Prostate gland (tissue), 2 donors: ENCODE data around the gene NEDD8. TPM values are rescaled to one million over a fixed set of nuclear protein-coding genes. Genes with fewer than 3 reads are reported as not detected.

ENCODE experiments used
- DNase-seq: peaks from one replicate; pipeline ENCODE4 v3.0.0-alpha.2; 2019; ENCODE audit warnings: low spot score
- H3K27ac ChIP-seq, 2 donors: fragments of 200-600 bp; sonication (generic); 2 replicates each; pipeline ENCODE4 v1.5.1; 2017 to 2019
- H3K27me3 ChIP-seq: fragments of 200-600 bp; sonication (generic); replicated peaks from 2 replicates; pipeline ENCODE4 v1.5.1; 2019; ENCODE audit not compliant: insufficient read depth
- H3K36me3 ChIP-seq, 2 donors: fragments of 200-600 bp; sonication (generic); 1 replicate in 1 of 2; 2 replicates in 1 of 2; pipeline versions ENCODE4 v1.5.1 to v1.8.1; 2017 to 2019
- H3K4me1 ChIP-seq: fragments of 200-600 bp; sonication (generic); replicated peaks from 2 replicates; pipeline ENCODE4 v1.5.1; 2019
- H3K4me3 ChIP-seq, 2 donors: fragments of 200-600 bp; sonication (generic); 2 replicates each; pipeline ENCODE4 v1.5.1; 2017 to 2019
- H3K9me3 ChIP-seq: fragments of 200-600 bp; sonication (generic); 2 replicates; pipeline ENCODE4 v1.5.1; 2017
- POLR2A ChIP-seq: fragments of 450-650 bp; IDR thresholded peaks from one replicate; pipeline ENCODE4 v1.6.1; 2016; ENCODE audit warnings: antibody characterized with exemption, mild to moderate bottlenecking
- POLR2AphosphoS5 ChIP-seq: sonication (generic); formaldehyde crosslinking; IDR thresholded peaks from one replicate; pipeline ENCODE4 v1.6.1; 2017; ENCODE audit warnings: antibody characterized with exemption
- WGBS: methylation state at CpG from one replicate; pipeline ENCODE4 v1.1.5; 2018; 5-methylcytosine and 5-hydroxymethylcytosine counted together
- intact Hi-C: fragments of 100-400 bp; cut with DNase I; formaldehyde crosslinking; loops from one replicate; pipeline ENCODE4 v1.14.2; 2022
- total RNA-seq, 2 donors: library from RNA; depleted of rRNA; stranded (reverse); fragments of >200 nt; gene quantifications; one replicate each; pipeline ENCODE4 v1.1.0, GENCODE V29; 2016
- TF ChIP-seq, protein P1 (sequence below), 4 experiments: fragments of 200-600 bp in 2 of 4; fragments of 450-650 bp in 2 of 4; sonication (generic) in 2 of 4; IDR thresholded peaks; 1 replicate in 3 of 4; 2 replicates in 1 of 4; pipeline ENCODE4 v1.5.1; 2016 to 2019; ENCODE audit warnings: antibody characterized with exemption in 4 of 4, mild to moderate bottlenecking in 2 of 4, moderate library complexity in 2 of 4

Gene NEDD8
- total RNA-seq, 2 donors from 2014 or later: 114 to 185 TPM

DNA sequence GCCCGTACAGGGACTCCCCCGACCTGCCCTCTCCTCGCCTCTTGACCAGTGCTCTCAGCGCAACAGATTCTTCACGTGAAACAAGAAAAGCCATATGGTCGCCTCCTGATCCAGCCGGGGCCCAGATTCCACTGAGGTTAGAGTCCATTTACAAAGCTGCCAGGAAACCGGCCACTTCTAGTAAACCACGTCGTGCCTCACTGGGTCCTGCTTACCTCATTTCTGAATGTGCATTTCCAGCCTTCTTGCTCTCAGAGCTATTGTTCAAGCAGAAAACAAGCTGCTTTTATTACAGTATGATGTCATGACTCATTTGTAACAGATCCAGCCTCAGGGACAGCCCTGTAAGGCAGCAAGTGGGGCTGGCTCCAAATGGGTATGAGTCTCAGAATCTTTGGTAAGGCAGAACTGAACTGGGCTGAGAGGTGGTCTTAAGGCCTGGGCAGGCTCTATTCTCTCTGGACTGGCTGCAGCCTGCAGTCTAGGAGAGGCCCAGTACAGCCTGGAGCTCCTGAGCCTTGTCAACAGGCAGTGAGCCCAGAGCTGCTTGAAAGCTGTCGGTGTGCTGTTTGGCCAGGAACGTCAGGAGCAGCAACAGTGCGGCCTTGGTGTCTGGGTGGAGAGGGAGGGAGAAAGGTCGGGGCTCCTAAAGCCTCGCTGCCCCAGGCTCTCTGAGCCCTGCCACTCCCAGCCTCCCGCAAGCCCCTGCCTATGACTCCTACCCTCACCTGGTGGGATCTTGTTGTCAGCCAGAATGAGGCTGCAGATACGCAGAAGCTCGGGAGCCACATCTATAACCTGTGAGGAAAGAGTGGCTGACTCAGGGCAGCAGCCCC, 52.0 kb downstream of the NEDD8 start:
- Histone ChIP-seq H3K36me3 (peaks cover 0 to 13% of the 10 kb centered on the region in 2 donors), H3K4me1 (peaks cover 3% of the 10 kb centered on the region), H3K27ac (peak overlapping the region; percentile 34 to 77), H3K4me3 (no peak overlapping the region), H3K27me3 (no peaks in the 10 kb centered on the region), H3K9me3 (no peaks in the 10 kb centered on the region)
- WGBS: 63% methylated on average over 18 of the region's 18 CpGs
- intact Hi-C loops: no loop called here
- TF ChIP-seq, protein P1, sequence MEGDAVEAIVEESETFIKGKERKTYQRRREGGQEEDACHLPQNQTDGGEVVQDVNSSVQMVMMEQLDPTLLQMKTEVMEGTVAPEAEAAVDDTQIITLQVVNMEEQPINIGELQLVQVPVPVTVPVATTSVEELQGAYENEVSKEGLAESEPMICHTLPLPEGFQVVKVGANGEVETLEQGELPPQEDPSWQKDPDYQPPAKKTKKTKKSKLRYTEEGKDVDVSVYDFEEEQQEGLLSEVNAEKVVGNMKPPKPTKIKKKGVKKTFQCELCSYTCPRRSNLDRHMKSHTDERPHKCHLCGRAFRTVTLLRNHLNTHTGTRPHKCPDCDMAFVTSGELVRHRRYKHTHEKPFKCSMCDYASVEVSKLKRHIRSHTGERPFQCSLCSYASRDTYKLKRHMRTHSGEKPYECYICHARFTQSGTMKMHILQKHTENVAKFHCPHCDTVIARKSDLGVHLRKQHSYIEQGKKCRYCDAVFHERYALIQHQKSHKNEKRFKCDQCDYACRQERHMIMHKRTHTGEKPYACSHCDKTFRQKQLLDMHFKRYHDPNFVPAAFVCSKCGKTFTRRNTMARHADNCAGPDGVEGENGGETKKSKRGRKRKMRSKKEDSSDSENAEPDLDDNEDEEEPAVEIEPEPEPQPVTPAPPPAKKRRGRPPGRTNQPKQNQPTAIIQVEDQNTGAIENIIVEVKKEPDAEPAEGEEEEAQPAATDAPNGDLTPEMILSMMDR (IDR thresholded peaks at IDR 0.05): no peak
- peak; percentile 68 for TF ChIP-seq POLR2AphosphoS5
- no peak for DNase-seq

DNA sequence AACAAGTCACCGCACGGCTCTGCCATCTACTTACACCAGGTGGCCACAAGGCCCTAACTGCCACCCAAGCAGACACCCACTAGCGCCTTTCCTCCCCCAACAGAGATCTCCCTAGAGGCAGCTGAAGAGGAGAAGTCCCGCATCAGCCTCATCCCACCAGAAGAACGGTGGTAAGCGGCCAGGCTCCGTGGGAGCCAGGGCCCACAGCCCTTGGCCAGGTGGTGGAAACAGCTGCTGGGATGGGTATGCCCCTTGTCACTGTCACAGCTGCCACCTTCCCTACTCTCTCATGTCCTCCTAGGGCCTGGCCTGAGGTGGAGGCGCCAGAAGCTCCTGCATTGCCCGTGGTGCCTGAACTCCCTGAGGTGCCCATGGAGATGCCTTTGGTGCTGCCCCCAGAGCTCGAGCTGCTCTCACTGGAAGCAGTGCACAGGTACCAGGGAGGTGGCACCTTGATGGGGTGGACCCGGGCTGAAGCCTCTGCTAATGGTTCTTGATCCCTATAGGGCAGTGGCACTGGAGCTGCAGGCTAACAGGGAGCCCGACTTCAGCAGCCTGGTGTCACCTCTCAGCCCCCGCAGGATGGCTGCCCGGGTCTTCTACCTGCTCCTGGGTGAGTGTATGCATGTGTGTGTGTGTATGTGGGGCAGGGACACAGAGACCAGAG, 52.7 kb downstream of the NEDD8 start:
- intact Hi-C loops: no loop called here
- Histone ChIP-seq H3K4me1 (peaks cover 3% of the 10 kb centered on the region), H3K4me3 (no peak overlapping the region), H3K36me3 (peaks cover 0 to 8% of the 10 kb centered on the region in 2 donors), H3K9me3 (no peaks in the 10 kb centered on the region), H3K27ac (peak overlapping the region; percentile 34 to 77), H3K27me3 (no peaks in the 10 kb centered on the region)
- 83% methylated on average over 12 of the region's 14 CpGs for WGBS
- DNase-seq: no peak
- TF ChIP-seq, protein P1 (IDR thresholded peaks at IDR 0.05): no peak
- no peak for TF ChIP-seq POLR2AphosphoS5
- TF ChIP-seq POLR2A: no peak

DNA sequence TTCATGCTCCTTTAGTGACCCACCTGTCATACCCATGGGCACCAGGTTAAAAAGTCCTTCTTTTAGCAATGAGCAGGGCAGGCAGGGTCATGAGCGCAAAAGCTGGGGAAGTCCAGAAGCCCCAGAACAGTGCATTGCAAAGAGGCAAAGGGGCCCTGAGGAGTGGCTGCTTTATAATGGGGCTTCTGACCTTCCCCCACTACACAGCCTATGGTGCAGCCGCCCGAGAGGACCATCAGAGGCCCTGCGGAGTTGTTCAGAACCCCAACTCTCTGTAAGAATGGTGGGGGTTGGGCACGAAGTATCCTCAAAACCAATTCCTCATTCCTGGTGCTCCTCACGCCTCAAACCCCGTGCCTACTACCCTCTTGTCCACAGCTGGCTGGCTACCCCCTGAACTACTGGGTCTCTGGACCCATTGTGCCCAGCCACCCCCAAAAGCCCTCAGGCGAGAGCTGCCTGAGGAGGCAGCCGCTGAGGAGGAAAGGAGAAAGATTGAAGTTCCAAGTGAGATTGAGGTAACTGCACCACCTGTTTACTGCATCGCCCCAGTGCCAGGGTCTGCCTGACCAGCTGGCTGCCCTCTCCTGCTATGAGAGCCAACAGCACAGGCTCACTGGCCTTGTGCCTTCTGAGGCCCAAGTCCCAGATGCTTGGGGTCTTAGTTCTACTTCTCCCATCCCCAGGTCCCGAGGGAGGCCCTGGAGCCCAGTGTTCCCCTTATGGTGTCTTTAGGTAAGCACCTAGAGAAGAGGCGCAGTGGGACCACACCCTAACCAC, 53.6 kb downstream of the NEDD8 start:
- Histone ChIP-seq H3K4me1 (peaks cover 3% of the 10 kb centered on the region), H3K27me3 (no peaks in the 10 kb centered on the region), H3K27ac (no peak overlapping the region), H3K4me3 (no peak overlapping the region), H3K36me3 (no peaks in the 10 kb centered on the region), H3K9me3 (no peaks in the 10 kb centered on the region)
- intact Hi-C loops: no loop called here
- TF ChIP-seq POLR2AphosphoS5 (no peak), POLR2A (no peak)
- TF ChIP-seq, protein P1 (IDR thresholded peaks at IDR 0.05): no peak
- 77% methylated on average over 10 of the region's 12 CpGs for WGBS
- DNase-seq: no peak

DNA sequence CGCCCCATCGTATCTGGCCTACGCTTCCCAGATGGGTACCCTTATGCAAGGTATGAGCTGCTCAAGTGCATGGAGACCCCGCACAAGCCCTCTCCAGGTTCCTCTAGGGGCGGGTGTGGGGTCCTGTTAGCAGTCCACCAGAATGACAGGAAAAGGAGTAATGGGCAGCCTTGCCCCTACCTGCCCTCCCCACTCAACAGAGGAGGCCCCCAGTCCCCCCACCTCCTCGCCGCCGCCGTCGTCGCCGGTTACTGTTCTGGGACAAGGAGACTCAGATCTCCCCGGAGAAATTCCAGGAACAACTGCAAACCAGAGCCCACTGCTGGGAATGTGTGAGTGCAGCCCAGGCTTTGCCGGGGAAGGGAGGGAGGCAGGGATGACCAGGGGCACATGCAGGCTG, 54.3 kb downstream of the NEDD8 start:
- H3K4me3 ChIP-seq: no peak overlapping the region
- peaks cover 3% of the 10 kb centered on the region for H3K4me1 ChIP-seq
- WGBS: 88% methylated on average over 14 of the region's 14 CpGs
- no peaks in the 10 kb centered on the region for H3K27me3 ChIP-seq
- no peaks in the 10 kb centered on the region for H3K9me3 ChIP-seq
- no peak for DNase-seq
- intact Hi-C loops: no loop called here
- TF ChIP-seq POLR2A: no peak
- TF ChIP-seq, protein P1 (IDR thresholded peaks at IDR 0.05): no peak
- no peak for TF ChIP-seq POLR2AphosphoS5
- H3K36me3 ChIP-seq: no peaks in the 10 kb centered on the region
- no peak overlapping the region for H3K27ac ChIP-seq
